Measurements from ENCODE around the gene ADAMTSL3.

Gene ADAMTSL3

GRCh38 chr15:83866692-83867091, 212.8 kb downstream of the ADAMTSL3 start:
- TF ChIP-seq CEBPB (IDR thresholded peaks at IDR 0.05) (no peak), CREB1 (IDR thresholded peaks at IDR 0.05; ENCODE audit: low read depth) (no peak)

GRCh38 chr15:83869341-83869740, 215.4 kb downstream of the ADAMTSL3 start:
- TF ChIP-seq, protein P1, sequence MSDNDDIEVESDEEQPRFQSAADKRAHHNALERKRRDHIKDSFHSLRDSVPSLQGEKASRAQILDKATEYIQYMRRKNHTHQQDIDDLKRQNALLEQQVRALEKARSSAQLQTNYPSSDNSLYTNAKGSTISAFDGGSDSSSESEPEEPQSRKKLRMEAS (IDR thresholded peaks at IDR 0.05) = no peak

- TF ChIP-seq TCF12 (IDR thresholded peaks at IDR 0.05; ENCODE audit: low read depth) = no peak
- TF ChIP-seq TAF1 (IDR thresholded peaks at IDR 0.05; ENCODE audit: low read depth) = no peak
- no peak for TF ChIP-seq USF1 (IDR thresholded peaks at IDR 0.05)
- TF ChIP-seq YY1 (IDR thresholded peaks at IDR 0.05; ENCODE audit: low read depth) = no peak
- no peak for TF ChIP-seq EGR1 (IDR thresholded peaks at IDR 0.05)
- TF ChIP-seq CREB1 (IDR thresholded peaks at IDR 0.05; ENCODE audit: low read depth) = no peak
- no peak for TF ChIP-seq EP300 (IDR thresholded peaks at IDR 0.05; ENCODE audit: borderline replicate concordance)
- TF ChIP-seq NFIC (IDR thresholded peaks at IDR 0.05) = no peak
- TF ChIP-seq ZBTB7A (IDR thresholded peaks at IDR 0.05; ENCODE audit: low read depth) = no peak
- no peak for TF ChIP-seq CEBPB (IDR thresholded peaks at IDR 0.05)
- TF ChIP-seq RAD21 (IDR thresholded peaks at IDR 0.05; ENCODE audit: low read depth) = no peak
- TF ChIP-seq, protein P1 (IDR thresholded peaks at IDR 0.05) = no peak
- TF ChIP-seq TEAD4 (IDR thresholded peaks at IDR 0.05) = no peak
- TF ChIP-seq FOXM1 (IDR thresholded peaks at IDR 0.05; ENCODE audit: borderline replicate concordance, low read depth) = no peak
- no peak for TF ChIP-seq REST (IDR thresholded peaks at IDR 0.05; ENCODE audit: low read depth)
Measured at GRCh38 chr15:83871808-83872559, 218.1 kb downstream of the ADAMTSL3 start.

DNA sequence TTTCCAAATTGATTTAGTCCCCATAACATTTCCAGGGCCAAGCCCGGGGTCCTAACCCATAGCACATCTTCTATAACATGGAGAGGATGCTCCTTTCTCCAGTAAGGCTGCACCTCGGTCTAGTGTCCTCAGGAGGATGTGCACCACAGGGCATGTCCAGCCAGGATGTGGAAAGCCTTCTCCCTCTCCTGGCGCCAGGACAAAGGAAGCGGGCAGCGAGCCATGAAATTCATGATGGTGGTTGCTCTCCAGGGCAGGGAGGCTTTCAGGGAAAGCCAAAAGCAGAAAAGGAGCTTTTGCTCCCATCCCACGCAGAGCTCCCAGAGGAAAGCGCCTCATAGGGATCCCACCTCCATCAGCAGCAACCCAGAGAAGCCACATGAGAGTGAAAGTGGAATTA, 220.0 kb downstream of the ADAMTSL3 start:
- TF ChIP-seq, protein P1 (IDR thresholded peaks at IDR 0.05) = no peak
- no peak for TF ChIP-seq TAF1 (IDR thresholded peaks at IDR 0.05; ENCODE audit: low read depth)
- TF ChIP-seq TCF12 (IDR thresholded peaks at IDR 0.05; ENCODE audit: low read depth) = no peak
- no peak for TF ChIP-seq RAD21 (IDR thresholded peaks at IDR 0.05; ENCODE audit: low read depth)
- TF ChIP-seq YY1 (IDR thresholded peaks at IDR 0.05; ENCODE audit: low read depth) = no peak
- TF ChIP-seq EP300 (IDR thresholded peaks at IDR 0.05; ENCODE audit: borderline replicate concordance) = no peak
- no peak for TF ChIP-seq ZBTB7A (IDR thresholded peaks at IDR 0.05; ENCODE audit: low read depth)
- TF ChIP-seq REST (IDR thresholded peaks at IDR 0.05; ENCODE audit: low read depth) = no peak
- TF ChIP-seq FOXM1 (IDR thresholded peaks at IDR 0.05; ENCODE audit: borderline replicate concordance, low read depth) = no peak
- TF ChIP-seq EGR1 (IDR thresholded peaks at IDR 0.05) = no peak
- TF ChIP-seq USF1 (IDR thresholded peaks at IDR 0.05) = no peak
- TF ChIP-seq CEBPB (IDR thresholded peaks at IDR 0.05) = no peak
- no peak for TF ChIP-seq NFIC (IDR thresholded peaks at IDR 0.05)
- no peak for TF ChIP-seq TEAD4 (IDR thresholded peaks at IDR 0.05)
- no peak for TF ChIP-seq CREB1 (IDR thresholded peaks at IDR 0.05; ENCODE audit: low read depth)

DNA sequence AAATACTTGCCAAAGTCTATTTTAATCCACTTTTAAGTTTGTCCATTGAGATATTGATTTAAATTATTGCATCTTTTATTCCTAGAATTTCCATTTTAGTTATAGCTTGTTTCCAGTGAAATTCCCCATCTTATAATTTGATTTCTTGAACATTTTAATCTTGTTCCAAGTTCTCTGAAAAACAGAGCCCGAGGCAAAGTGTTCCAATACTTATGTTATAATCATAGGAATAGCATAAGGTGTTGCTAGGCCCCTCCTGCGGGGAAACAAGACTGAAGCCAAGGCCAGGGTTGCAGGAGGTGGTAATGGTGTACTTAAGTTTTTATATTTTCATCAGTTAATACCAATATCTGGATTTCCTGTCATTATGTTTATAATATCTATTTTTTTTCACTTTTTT, 226.6 kb downstream of the ADAMTSL3 start:
- TF ChIP-seq TAF1 (IDR thresholded peaks at IDR 0.05; ENCODE audit: low read depth) = no peak
- no peak for TF ChIP-seq USF1 (IDR thresholded peaks at IDR 0.05)
- no peak for TF ChIP-seq ZBTB7A (IDR thresholded peaks at IDR 0.05; ENCODE audit: low read depth)
- TF ChIP-seq, protein P1 (IDR thresholded peaks at IDR 0.05) = no peak
- no peak for TF ChIP-seq CEBPB (IDR thresholded peaks at IDR 0.05)
- no peak for TF ChIP-seq REST (IDR thresholded peaks at IDR 0.05; ENCODE audit: low read depth)
- TF ChIP-seq FOXM1 (IDR thresholded peaks at IDR 0.05; ENCODE audit: borderline replicate concordance, low read depth) = no peak
